Measurements from ENCODE around the gene MRPL43.
"Not testable (repeated sequence)": the region's sequence is repeated elsewhere in the genome, so short reads cannot be mapped to it uniquely, and the experiment has no call there.

Gene MRPL43

GRCh38 chr10:100984672-100985177, 2.6 kb downstream of the MRPL43 start:
- in situ Hi-C loops (cut with MboI; ENCODE audit: low sequenced_read_pairs): no loop called here

GRCh38 chr10:100983868-100984671, 3.2 kb downstream of the MRPL43 start:
- in situ Hi-C loops (cut with MboI; ENCODE audit: low sequenced_read_pairs): no loop called here

GRCh38 chr10:100982916-100983830, 4.1 kb downstream of the MRPL43 start:
- in situ Hi-C loops (cut with MboI; ENCODE audit: low sequenced_read_pairs): no loop called here

- in situ Hi-C loops (cut with MboI; ENCODE audit: low sequenced_read_pairs): no loop called here
Observed at GRCh38 chr10:100981178-100981772, 6.0 kb downstream of the MRPL43 start.

- in situ Hi-C loops (cut with MboI; ENCODE audit: low sequenced_read_pairs): no loop called here
Observed at GRCh38 chr10:100980711-100981110, 6.6 kb downstream of the MRPL43 start.

GRCh38 chr10:100980311-100980710, 7.0 kb downstream of the MRPL43 start:
- in situ Hi-C loops (cut with MboI; ENCODE audit: low sequenced_read_pairs): no loop called here

- in situ Hi-C loops (cut with MboI; ENCODE audit: low sequenced_read_pairs): no loop called here
Observed at GRCh38 chr10:100979791-100980272, 7.5 kb downstream of the MRPL43 start.

GRCh38 chr10:100978901-100979195, 8.4 kb downstream of the MRPL43 start:
- in situ Hi-C loops (cut with MboI; ENCODE audit: low sequenced_read_pairs): no loop called here

GRCh38 chr10:100978121-100978900, 9.0 kb downstream of the MRPL43 start:
- in situ Hi-C loops (cut with MboI; ENCODE audit: low sequenced_read_pairs): no loop called here

GRCh38 chr10:100977436-100977835, 9.9 kb downstream of the MRPL43 start:
- in situ Hi-C loops (cut with MboI; ENCODE audit: low sequenced_read_pairs): no loop called here

GRCh38 chr10:100976906-100977305, 10.4 kb downstream of the MRPL43 start:
- in situ Hi-C loops (cut with MboI; ENCODE audit: low sequenced_read_pairs): no loop called here

GRCh38 chr10:100975397-100975796, 11.9 kb downstream of the MRPL43 start:
- in situ Hi-C loops (cut with MboI; ENCODE audit: low sequenced_read_pairs): not testable (repeated sequence)

GRCh38 chr10:100972904-100973535, 14.3 kb downstream of the MRPL43 start:
- in situ Hi-C loops (cut with MboI; ENCODE audit: low sequenced_read_pairs): no loop called here

GRCh38 chr10:100972115-100972903, 15.0 kb downstream of the MRPL43 start:
- in situ Hi-C loops (cut with MboI; ENCODE audit: low sequenced_read_pairs): no loop called here

- in situ Hi-C loops (cut with MboI; ENCODE audit: low sequenced_read_pairs): no loop called here
Observed at GRCh38 chr10:100970914-100971811, 16.1 kb downstream of the MRPL43 start.

GRCh38 chr10:100970076-100970913, 17.0 kb downstream of the MRPL43 start:
- in situ Hi-C loops (cut with MboI; ENCODE audit: low sequenced_read_pairs): no loop called here
